Frontal cortex (tissue), 4 donors: ENCODE results near the gene CLIP2. TPM values are rescaled to one million over a fixed set of nuclear protein-coding genes. Genes with fewer than 3 reads are reported as not detected.
"Not testable (repeated sequence)": the region's sequence is repeated elsewhere in the genome, so short reads cannot be mapped to it uniquely, and the experiment has no call there.

Experiments used
- DNase-seq, 2 donors: peaks; one replicate each; pipeline ENCODE4 v3.0.0; 2012; ENCODE audit warnings: low spot score in 2 of 2
- FAIRE-seq: peaks from 2 replicates; lab custom pipeline; 2012; peaks lifted over from hg19 to GRCh38; lab: Jason Lieb, UNC
- total RNA-seq: library from RNA; depleted of rRNA; stranded (reverse); fragments of >200 nt; gene quantifications from one replicate; pipeline ENCODE4 v1.2.3, GENCODE V29; 2014
- donor health status: control.
- donor health status: control.
- donor health status: control.

Gene CLIP2
- total RNA-seq, 1 donor from 2014 or later, result 113 TPM

DNA sequence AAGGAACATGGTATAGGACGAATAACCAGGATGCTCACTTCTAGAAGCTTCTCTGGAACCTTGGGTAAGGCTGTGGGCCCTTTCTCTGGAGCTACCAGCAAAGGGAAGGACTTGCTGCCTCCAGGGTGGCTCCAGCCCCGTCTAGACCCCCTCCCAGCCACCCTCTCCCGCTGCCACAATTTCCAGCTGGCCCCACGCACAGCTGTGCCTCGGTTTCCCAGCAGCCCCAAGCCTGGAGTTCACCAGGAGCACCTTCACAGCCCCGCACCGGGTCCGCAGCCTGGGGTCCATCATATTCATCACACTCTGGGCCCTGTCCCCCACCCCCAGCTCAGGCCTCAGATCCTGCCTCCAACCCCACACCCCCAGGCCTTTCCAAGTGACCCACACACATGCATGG lies 128.9 kb downstream of the CLIP2 start:
- DNase-seq, result no peak
- no peak for FAIRE-seq

DNA sequence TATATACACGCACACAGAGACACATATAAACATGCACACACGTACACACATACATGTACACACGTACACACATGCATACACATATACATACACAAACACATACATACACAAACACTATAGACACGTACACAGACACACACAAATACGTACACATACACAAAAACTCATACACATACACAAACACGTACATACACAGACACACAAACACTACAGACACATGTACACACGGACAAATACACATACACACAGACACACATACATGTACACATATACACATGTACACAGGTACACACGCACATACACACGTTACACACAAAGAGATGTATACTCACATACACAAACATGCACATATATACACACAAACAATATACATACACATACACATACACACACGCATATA lies 129.3 kb downstream of the CLIP2 start:
- DNase-seq (no peak), FAIRE-seq (no peak)

DNA sequence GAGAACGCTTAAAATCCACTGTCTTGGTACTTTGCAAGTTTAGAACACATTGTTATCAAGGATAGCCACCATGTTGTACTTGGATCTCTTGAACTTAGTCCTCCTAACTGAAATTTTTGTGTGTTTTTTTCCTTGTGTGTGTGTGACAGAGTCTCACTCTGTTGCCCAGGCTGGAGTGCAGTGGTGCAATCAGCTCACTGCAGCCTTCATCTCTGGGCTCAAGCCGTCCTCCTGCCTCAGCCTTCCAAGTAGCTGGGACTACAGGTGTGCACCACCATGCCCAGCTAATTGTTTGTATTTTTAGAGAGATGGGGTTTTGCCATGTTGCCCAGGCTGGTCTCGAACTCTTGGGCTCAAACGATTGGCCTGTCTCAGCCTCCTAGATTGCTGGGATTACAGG lies 130.0 kb downstream of the CLIP2 start:
- DNase-seq, FAIRE-seq: not testable (repeated sequence)

DNA sequence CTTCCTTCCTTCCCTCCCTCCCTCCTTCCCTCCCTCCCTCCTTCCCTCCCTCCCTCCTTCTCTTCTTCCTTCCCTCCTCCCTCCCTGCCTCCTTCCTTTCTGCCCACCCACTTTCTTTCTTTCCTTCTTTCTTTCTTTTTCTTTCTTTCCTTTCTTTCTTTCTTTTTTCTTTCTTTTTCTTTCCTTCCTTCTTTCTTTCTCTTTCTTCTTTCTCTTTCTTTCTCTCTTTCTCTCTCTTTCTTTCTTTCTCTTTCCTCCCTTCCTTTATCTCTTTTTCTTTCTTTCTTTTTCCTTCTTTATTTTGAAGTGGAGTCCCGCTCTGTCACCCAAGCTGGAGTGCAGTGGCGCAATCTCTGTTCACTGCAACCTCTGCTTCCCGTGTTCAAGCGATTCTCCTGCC lies 130.8 kb downstream of the CLIP2 start:
- no peak for DNase-seq
- FAIRE-seq, result no peak

DNA sequence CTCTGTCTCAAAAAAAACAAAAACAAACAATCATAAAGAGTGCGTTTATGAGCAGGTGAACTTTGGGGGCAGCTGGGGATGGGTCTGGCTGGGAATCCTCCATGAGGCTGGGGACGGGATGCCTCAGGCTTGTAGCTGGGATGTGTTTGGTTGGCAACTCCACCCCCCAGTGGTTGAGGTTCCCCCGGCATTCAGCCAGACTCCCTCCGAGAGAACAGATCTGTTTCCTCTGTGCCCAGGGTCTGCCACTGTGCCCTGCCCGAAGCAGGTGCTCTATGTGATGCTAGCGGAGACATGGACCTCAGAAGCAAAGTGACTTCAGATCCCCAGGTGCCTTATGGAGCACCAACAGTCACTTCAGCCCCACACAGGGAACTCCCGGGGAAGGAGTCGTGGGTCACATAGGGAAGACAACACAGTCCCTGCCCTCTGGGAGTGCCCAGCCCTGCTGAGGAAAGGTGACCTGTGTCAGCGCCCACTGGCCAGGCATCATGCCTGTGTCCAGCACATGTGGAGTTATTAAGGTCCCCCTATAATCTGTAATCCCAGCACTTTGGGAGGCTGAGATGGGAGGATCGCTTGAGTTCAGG lies 135.2 kb downstream of the CLIP2 start:
- no peak for DNase-seq
- no peak for FAIRE-seq

DNA sequence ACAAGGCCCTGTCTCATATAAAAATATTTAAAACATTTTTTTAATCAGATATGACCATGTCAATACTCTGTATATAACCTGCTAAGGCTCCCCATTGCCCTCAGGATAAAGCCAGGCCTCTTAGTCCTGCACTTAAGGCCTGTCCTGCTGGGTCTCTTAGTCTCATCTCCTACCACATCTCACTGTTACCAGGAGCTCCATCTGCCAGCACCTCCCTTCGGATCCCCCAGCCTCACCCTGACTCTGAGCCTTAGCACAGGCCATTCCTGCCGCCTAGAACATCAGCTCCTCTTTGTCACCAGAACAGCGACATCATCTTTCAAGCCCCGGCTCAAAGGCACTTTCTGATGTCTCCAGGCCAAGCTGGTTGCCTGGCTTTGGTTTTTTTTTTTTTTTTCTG lies 138.8 kb downstream of the CLIP2 start:
- DNase-seq (no peak), FAIRE-seq (no peak)

DNA sequence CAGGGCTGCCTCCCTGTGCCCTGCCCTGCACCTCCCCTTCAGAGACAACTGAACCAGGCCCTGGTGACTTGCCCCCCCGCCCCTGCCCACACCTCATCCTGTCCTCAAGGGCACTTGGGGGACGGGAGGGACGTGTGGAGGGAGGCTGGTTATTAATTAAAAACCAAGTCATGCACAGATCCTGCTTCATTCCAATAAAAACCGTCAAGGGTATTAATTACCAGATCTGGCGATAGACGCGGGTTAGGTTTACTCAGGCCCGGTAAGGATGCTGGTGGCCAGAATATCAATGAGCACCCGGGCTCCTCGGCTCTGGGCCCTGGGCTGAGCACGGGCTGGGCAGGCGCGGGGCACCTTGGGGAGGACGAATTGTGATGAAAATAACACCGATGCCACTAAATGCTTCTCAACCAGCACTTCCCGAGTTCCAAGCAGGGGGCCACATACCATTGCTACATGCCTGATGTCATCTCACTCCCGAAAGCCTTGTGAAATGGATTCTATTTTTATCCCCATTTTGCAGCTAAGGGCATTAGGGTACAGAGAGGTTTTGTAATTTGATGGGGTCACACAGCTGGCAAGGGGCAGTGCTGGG lies 140.0 kb downstream of the CLIP2 start:
- FAIRE-seq (no peak), DNase-seq (no peak)

DNA sequence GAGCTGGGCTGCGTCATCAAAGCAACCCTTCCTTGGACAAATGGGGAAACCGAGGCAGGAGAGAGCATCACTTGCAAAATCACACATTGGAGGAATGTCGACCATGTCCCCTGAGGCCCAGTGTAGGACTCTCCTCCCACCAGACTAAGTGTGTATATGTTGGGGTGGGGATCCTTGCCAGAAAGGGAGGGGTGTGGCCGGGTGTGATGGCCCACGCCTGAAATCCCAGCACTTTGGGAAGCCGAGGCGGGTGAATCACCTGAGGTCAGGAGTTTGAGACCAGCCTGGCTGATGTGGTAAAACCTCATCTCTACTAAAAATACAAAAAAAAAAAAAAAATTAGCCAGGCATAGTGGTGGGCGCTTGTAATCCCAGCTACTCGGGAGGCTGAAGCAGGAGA lies 141.2 kb downstream of the CLIP2 start:
- not testable (repeated sequence) for FAIRE-seq

DNA sequence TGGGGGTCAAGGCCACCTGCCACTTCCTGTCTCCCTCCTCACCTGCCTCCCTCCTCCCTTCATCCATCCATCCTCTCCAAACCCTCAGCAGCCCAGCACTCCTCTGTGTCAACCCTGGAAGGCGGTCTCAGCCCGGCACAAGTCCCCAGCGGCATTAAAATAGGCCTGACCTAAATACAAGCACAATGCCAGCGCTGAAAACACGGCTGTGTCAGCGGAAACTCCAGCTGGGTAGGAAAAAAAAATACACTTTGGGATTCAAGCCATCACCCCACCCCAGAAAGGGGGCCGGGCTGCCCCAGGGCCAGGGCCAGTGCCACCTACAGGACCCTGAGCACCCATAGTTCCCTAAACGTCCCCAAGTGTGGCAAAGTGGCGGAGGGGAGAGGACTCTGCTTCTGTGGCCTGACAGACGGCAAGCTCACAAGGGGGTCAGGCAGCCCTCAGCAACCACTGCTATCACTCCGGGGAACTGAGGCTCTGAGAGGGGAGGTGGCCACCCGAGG lies 141.8 kb downstream of the CLIP2 start:
- DNase-seq, result no peak

More for the DNA sequence above, 141.2 kb downstream of the CLIP2 start:
- DNase-seq, result not testable (repeated sequence)

DNA sequence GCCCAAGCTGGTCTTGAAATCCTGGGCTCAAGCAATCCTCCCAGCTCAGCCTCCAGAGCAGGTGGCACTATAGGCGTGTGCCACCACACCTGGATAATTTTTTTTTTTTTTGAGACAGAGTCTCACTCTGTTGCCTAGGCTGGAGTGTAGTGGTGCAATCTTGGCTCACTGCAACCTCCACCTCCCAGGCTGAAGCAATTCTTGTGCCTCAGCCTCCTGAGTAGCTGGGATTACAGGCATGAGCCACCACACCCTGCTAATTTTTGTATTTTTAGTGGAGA lies 148.0 kb downstream of the CLIP2 start:
- not testable (repeated sequence) for DNase-seq, FAIRE-seq

More for the DNA sequence above, 141.8 kb downstream of the CLIP2 start:
- no peak for FAIRE-seq

DNA sequence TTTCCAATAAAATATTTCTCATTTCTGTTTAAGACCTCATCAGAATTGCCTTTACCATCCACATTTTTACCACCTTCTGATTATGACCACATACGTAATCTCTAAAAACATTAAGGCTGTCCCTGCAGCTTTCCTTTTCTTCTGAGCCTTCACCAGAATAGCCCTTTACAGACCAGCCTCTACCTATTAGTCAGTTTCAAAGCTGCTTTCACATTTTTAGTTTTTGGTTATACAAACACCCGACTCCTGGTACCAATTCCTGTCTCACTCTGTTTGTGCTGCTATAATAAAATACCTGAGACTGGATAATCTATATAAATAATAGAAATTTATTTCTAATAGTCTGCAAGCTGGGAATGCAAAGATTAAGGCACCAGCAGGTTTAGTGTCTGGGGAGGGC lies 149.1 kb downstream of the CLIP2 start:
- FAIRE-seq (no peak), DNase-seq (no peak)

DNA sequence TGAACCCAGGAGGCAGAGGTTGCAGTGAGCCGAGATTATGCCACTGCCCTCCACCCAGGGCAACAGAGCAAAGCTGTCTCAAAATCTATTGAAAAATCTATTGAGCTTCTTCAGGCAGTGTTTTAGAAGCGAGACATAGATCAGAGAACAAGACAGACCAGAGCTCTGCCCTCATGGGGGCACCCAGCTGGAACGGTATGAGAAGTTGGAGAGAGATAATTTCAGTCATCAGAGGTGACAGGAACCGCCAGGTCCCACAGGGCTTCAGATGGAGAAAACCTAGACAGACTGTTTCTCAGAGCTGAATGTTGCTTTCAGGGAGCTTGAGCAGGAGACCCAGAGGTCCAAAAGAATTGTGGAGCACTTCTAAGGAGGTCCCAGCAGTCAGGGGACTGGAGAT lies 150.3 kb downstream of the CLIP2 start:
- DNase-seq (no peak), FAIRE-seq (no peak)

DNA sequence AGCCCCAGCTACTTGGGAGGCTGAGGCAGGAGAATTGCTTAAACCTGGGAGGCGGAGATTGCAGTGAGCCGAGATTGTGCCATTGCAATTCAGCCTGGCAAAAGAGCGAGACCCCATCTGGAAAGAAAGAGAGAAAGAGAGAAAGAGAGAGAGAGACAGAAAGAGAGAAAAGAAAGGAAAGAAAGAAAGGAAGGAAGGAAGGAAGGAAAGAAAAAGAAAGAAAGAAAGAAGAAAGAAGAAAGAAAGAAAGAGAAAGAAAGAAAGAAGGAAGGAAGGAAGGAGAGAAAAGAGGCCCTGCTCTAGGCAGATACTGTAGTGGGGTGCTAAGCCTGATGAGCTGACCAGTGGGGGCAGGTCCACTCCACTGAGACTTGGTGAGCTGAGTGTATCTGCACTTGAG lies 150.9 kb downstream of the CLIP2 start:
- DNase-seq, FAIRE-seq: not testable (repeated sequence)

DNA sequence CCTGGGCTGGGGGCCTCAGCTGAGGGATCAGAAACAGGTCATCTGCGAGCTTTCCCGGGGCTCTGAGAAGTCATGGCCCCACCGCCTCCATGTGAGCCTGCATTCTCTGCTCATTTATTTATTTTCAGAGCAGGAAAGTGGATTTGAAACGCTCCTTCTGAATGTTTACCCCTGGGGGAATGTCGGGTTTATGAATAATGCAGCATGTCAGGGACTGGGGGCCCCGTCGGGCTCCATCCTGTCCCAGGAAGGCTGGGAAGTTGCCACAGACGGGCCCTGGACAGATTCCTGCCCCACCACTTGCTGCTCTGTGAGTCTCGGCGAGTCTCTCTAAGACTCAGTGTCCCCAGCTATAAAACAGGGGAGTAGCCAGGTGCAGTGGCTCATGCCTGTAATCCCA lies 152.6 kb downstream of the CLIP2 start:
- FAIRE-seq (no peak), DNase-seq (no peak)

DNA sequence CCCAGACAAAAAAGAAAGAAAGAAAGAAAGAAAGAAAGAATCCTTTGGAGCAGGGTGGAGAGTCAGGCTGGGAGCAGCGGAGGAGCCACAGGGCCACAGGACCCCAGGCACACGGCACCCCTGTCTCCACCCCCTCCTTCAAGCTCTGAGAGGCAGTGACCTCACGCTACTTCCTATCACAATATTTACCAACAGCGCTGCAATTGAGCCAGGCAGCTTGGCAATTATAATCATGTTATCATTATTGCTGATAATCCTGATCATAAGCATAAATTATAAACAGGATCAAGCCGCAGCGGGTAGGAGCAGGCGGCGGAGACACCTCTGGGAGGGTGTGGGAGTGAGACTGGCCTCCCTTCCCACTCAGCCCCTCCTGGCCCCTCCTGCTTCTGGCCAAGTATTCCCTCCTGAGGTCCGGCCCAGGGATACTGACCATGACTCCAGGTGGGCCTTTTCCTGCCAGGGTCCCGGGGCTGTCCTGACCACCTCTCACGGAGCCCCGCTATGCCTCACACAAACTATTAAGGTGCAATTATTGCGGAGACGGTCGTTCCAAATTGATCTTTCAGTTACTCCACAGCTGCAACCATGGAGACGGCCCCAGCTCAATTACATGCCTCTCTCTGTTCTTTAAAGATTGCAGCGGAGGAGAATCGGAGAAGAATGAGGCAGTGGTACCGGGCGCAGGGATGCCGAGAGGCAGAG lies 154.5 kb downstream of the CLIP2 start:
- FAIRE-seq (no peak), DNase-seq (no peak)

DNA sequence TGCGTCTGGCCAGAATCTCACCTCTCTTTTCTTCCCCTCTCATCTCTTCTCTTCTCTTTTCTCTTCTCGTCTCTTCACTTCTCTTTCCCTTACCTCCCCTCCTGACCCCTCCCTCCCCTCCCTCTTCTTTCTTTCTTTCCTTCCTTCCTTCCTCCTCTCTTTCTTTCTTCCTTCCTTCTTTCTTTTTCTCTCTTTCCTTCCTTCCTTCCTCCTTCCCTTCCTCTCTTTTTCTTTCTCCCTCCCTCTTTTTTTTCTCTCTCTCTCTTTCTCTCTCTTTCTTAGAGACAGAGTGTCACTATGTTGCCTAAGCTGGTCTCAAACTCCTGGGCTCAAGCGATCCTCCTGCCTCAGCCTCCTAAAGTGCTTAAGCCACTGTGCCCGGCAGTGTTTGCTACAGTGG lies 159.9 kb downstream of the CLIP2 start:
- DNase-seq, result no peak
- no peak for FAIRE-seq

DNA sequence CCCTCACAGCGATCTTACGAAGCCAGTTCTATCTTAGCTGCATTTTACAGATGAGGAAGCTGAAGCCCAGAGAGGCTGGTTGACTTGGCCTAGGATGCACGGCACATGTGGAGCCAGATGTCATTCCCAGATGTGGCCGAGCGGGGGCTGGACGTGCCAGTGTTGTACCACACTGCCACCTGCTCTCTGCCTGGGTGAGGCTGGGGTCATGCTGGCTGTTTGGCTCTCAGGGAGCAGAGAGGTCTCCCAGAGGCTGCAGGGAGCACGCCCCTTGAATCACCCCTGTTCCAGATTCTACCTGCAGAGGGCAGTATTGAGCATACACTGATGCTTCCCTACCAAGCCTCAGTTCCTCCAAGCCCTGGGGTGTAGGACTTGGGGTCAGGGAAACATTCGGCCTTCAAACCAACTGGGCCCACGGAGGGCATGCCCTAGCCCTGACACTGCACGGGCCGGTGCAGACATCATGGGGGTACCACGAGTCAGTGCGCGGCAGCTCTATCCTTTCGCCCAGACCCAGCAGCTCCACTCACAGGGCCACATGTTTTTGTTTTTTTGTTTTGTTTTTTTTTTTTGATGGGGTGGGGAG lies 160.7 kb downstream of the CLIP2 start:
- DNase-seq (peak; percentile 63 to 68), FAIRE-seq (no peak)

DNA sequence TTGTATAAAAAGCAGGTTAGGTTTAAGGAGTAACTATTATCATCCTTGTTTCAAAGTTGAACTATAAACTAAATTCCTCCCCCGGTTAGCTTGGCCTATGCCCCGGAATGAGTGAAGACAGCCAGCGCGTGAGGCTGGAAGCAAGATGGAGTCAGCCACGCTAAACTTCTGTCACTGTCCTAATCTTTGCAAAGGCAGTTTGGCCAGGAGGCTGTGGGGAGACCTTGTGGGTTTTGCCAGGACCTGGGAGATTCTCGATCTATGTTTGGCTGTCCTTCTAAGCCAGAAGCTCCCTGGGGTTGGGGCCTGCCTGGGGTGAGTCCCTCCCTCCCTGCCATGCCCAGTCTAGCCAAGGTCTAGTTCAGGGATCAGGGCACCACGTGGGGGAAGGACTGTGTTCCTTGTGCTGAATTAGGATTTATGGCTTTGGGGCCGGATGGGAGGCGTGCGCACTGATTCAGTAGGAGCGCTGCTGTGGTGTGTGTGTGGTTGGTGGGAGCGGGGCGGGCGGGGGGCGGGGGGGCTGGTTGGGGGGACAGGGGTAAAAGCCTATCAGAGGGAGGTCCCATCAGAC lies 163.6 kb downstream of the CLIP2 start:
- no peak for FAIRE-seq
- no peak for DNase-seq

DNA sequence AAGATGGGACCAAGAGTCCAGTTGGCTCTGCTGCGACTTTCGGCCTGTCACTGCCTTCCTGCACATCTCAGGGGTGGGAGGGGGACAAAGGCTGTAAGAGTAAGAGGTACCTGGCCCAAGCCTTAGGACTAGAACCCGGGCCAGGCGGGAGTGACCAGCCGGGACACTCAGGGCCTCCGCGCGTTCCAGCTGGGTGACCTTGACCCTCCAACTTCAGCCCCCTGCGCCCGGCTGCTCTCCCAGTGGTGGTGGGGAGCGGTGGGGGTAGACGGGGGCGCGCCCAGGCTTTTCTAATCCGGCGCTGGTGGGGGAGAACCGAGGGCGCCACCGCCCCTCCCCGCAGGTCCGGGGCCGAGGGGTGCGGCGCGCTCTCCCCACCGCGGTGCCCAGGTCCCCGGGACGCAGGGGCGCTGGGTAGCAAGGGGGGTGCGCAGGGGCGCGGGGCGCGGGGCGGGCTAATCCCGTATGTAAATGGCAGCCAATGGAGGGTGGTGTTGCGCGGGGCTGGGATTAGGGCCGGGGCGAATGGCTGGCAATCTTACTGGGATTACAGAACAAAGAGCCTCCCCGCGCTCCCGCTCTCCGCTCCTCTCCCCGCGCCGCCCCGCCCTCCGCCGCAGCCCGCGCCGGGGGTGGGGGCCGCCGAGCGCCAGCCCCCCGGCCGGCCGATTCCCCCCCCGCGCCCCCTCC lies 164.3 kb downstream of the CLIP2 start, which contains the start of gene GTF2IRD1:
GTF2IRD1 (plus strand) TSS at position 585 of the 690 bp plus-strand sequence. CDS start 54,175 bp downstream, outside the sequence.
- FAIRE-seq (no peak), DNase-seq (peak; percentile 88 to 89)
